ENCODE data around the gene RASGRP3.
"Not testable (repeated sequence)": the region's sequence is repeated elsewhere in the genome, so short reads cannot be mapped to it uniquely, and the experiment has no call there.

The RASGRP3 gene

GRCh38 chr2:33476131-33476792 is at the start of gene RASGRP3:
Gene RASGRP3 (plus strand): TSS chr2:33476649. CDS start chr2:33515137, 38,488 bp downstream.
- DNase-seq (ENCODE audit: low read depth in 2 of 2), result peak; percentile 37 to 45

- DNase-seq (ENCODE audit: low read depth in 2 of 2), result no peak
These were observed 49.7 kb upstream of the RASGRP3 start for GRCh38 chr2:33426666-33427231.

- no peak for DNase-seq (ENCODE audit: low read depth in 2 of 2)
These were observed 46.4 kb upstream of the RASGRP3 start for GRCh38 chr2:33430077-33430476.

- no peak for DNase-seq (ENCODE audit: low read depth in 2 of 2)
These were observed 45.6 kb upstream of the RASGRP3 start for GRCh38 chr2:33430856-33431255.

GRCh38 chr2:33432871-33433270 is 43.6 kb upstream of the RASGRP3 start:
- no peak for DNase-seq (ENCODE audit: low read depth in 2 of 2)

- no peak for DNase-seq (ENCODE audit: low read depth in 2 of 2)
These were observed 42.9 kb upstream of the RASGRP3 start for GRCh38 chr2:33433279-33434235.

GRCh38 chr2:33435518-33435917 is 40.9 kb upstream of the RASGRP3 start:
- DNase-seq (ENCODE audit: low read depth in 2 of 2), result no peak

- DNase-seq (ENCODE audit: low read depth in 2 of 2), result no peak
These were observed 40.4 kb upstream of the RASGRP3 start for GRCh38 chr2:33436083-33436482.

- no peak for DNase-seq (ENCODE audit: low read depth in 2 of 2)
These were observed 39.2 kb upstream of the RASGRP3 start for GRCh38 chr2:33437297-33437696.

- DNase-seq (ENCODE audit: low read depth in 2 of 2), result no peak
These were observed 38.6 kb upstream of the RASGRP3 start for GRCh38 chr2:33437815-33438214.

- DNase-seq (ENCODE audit: low read depth in 2 of 2), result no peak
These were observed 35.1 kb upstream of the RASGRP3 start for GRCh38 chr2:33441235-33441810.

GRCh38 chr2:33442052-33442451 is 34.4 kb upstream of the RASGRP3 start:
- not testable (repeated sequence) for DNase-seq (ENCODE audit: low read depth in 2 of 2)

GRCh38 chr2:33442528-33443079 is 33.8 kb upstream of the RASGRP3 start:
- DNase-seq (ENCODE audit: low read depth in 2 of 2), result no peak

- DNase-seq (ENCODE audit: low read depth in 2 of 2), result no peak
These were observed 33.1 kb upstream of the RASGRP3 start for GRCh38 chr2:33443274-33443829.

- no peak for DNase-seq (ENCODE audit: low read depth in 2 of 2)
These were observed 31.5 kb upstream of the RASGRP3 start for GRCh38 chr2:33444967-33445366.

- DNase-seq (ENCODE audit: low read depth in 2 of 2), result no peak
These were observed 28.1 kb upstream of the RASGRP3 start for GRCh38 chr2:33448220-33448899.

GRCh38 chr2:33451214-33451613 is 25.2 kb upstream of the RASGRP3 start:
- DNase-seq (ENCODE audit: low read depth in 2 of 2), result no peak

- DNase-seq (ENCODE audit: low read depth in 2 of 2), result no peak
These were observed 24.6 kb upstream of the RASGRP3 start for GRCh38 chr2:33451825-33452224.

- no peak for DNase-seq (ENCODE audit: low read depth in 2 of 2)
These were observed 23.9 kb upstream of the RASGRP3 start for GRCh38 chr2:33452545-33452944.

GRCh38 chr2:33453905-33454479 is 22.5 kb upstream of the RASGRP3 start:
- no peak for DNase-seq (ENCODE audit: low read depth in 2 of 2)

Data from stimulated activated CD8-positive, alpha-beta memory T cell treated with anti-CD3 and anti-CD28 coated beads, Interleukin-2, amount 100 ng/mL, for 48 hours (primary cell).